PC-3 (cell line): ENCODE measurements around the gene SLC7A4. TPM values are rescaled to one million over a fixed set of nuclear protein-coding genes. Genes with fewer than 3 reads are reported as not detected.

Source experiments
- ATAC-seq: fragments of 200-7000 bp; cut with Tn5 transposase; 2 replicates; pipeline ENCODE4 v1.9.1; 2020; ENCODE audit warnings: mild to moderate bottlenecking, moderate library complexity
- BruUV-seq: library from RNA; stranded (reverse); fragments of 400-500 nt; replicated peaks from 2 replicates; lab custom pipeline; 2021; lab: Mats Ljungman, UMichigan
- CTCF ChIA-PET: fragments of 300-600 bp; sonication (Branson Sonifier 250); formaldehyde crosslinking; loops from one replicate; lab custom pipeline; 2022; ENCODE audit warnings: antibody characterized with exemption; lab: Charles Lee
- POLR2A ChIA-PET: fragments of 300-600 bp; sonication (Branson Sonifier 250); formaldehyde crosslinking; loops from one replicate; lab custom pipeline; 2022; ENCODE audit warnings: antibody characterized with exemption; ENCODE audit not compliant: unreplicated experiment; lab: Charles Lee
- DNase-seq: peaks from one replicate; pipeline ENCODE4 v3.0.0-alpha.2; 2015
- H2AFZ ChIP-seq: fragments of 300-600 bp; sonication (generic); 2 replicates; pipeline ENCODE4 v1.6.0; 2016; ENCODE audit warnings: antibody characterized with exemption, low read length
- H3F3A ChIP-seq: fragments of 300-600 bp; sonication (generic); one replicate; pipeline ENCODE4 v1.6.0; 2017; ENCODE audit warnings: antibody characterized with exemption, low read length, control low read depth, mild to moderate bottlenecking; ENCODE audit not compliant: unreplicated experiment
- H3K27ac ChIP-seq: fragments of 300-600 bp; sonication (generic); 2 replicates; pipeline ENCODE4 v1.5.1; 2016; ENCODE audit warnings: mild to moderate bottlenecking, low read length
- H3K27me3 ChIP-seq: fragments of 300-600 bp; sonication (generic); 2 replicates; pipeline ENCODE4 v1.6.1; 2016; ENCODE audit warnings: low read length, mixed read lengths
- H3K36me3 ChIP-seq: fragments of 300-600 bp; sonication (generic); 2 replicates; pipeline ENCODE4 v1.6.1; 2016; ENCODE audit warnings: low read depth, mixed run types, low read length, mixed read lengths
- H3K4me1 ChIP-seq: fragments of 300-600 bp; sonication (generic); 2 replicates; pipeline ENCODE4 v1.5.1; 2016; ENCODE audit warnings: low read length; ENCODE audit not compliant: insufficient read depth
- H3K4me2 ChIP-seq: fragments of 300-600 bp; sonication (generic); 2 replicates; pipeline ENCODE4 v1.6.0; 2016; ENCODE audit warnings: low read length
- H3K4me3 ChIP-seq: fragments of 300-600 bp; sonication (generic); 2 replicates; pipeline ENCODE4 v1.5.1; 2016; ENCODE audit warnings: mild to moderate bottlenecking, low read length, mixed read lengths
- H3K79me2 ChIP-seq: fragments of 300-600 bp; sonication (generic); 2 replicates; pipeline ENCODE4 v1.6.1; 2017; ENCODE audit warnings: low read length, mixed read lengths
- H3K9ac ChIP-seq: fragments of 300-600 bp; sonication (generic); 2 replicates; pipeline ENCODE4 v1.6.0; 2016; ENCODE audit warnings: mild to moderate bottlenecking, low read length
- H3K9me2 ChIP-seq: fragments of 300-600 bp; sonication (generic); replicated peaks from 2 replicates; pipeline ENCODE4 v1.6.1; 2016; ENCODE audit warnings: mixed run types, low read length, mixed read lengths
- H3K9me3 ChIP-seq: fragments of 300-600 bp; sonication (generic); 2 replicates; pipeline ENCODE4 v1.6.1; 2016; ENCODE audit warnings: low read length, mixed read lengths
- H4K20me1 ChIP-seq: fragments of 300-600 bp; sonication (generic); 2 replicates; pipeline ENCODE4 v1.6.1; 2016; ENCODE audit warnings: low read length, mixed read lengths
- EZH2 ChIP-seq: fragments of 300-600 bp; sonication (generic); IDR thresholded peaks from one replicate; pipeline ENCODE4 v1.6.1; 2017; ENCODE audit warnings: antibody characterized with exemption, mild to moderate bottlenecking, low read length; ENCODE audit not compliant: unreplicated experiment
- EZH2phosphoT487 ChIP-seq: fragments of 300-600 bp; sonication (generic); IDR thresholded peaks from 2 replicates; pipeline ENCODE4 v1.6.1; 2018; ENCODE audit warnings: mild to moderate bottlenecking, antibody characterized with exemption, low read length, borderline replicate concordance
- intact Hi-C: fragments of 100-400 bp; cut with micrococcal nuclease; formaldehyde crosslinking; loops from 2 replicates; pipeline ENCODE4 v1.9.0; 2023
- total RNA-seq: library from RNA; depleted of rRNA; stranded (reverse); fragments of >200 nt; gene quantifications from 2 replicates; pipeline ENCODE4 v1.2.3, GENCODE V29; 2014
- TF ChIP-seq, protein P1 (sequence below): fragments of 300-600 bp; sonication (generic); conservative IDR thresholded peaks from 2 replicates; pipeline ENCODE4 v1.5.1; 2017; ENCODE audit warnings: antibody characterized with exemption, low read depth, mild to moderate bottlenecking, low read length

SLC7A4 gene
- total RNA-seq, 1 experiment from 2014 or later, result not detected

- no peak overlapping the region for H2AFZ ChIP-seq
- no peaks in the 10 kb centered on the region for H3F3A ChIP-seq
- BruUV-seq, result no TSS peak
- no peaks in the 10 kb centered on the region for H3K4me1 ChIP-seq
- H3K4me3 ChIP-seq, result no peak overlapping the region
- no peaks in the 10 kb centered on the region for H3K79me2 ChIP-seq
- H4K20me1 ChIP-seq, result no peaks in the 10 kb centered on the region
- no peaks in the 10 kb centered on the region for H3K27me3 ChIP-seq
- no peak for DNase-seq
- TF ChIP-seq EZH2, result no peak
- TF ChIP-seq, protein P1, sequence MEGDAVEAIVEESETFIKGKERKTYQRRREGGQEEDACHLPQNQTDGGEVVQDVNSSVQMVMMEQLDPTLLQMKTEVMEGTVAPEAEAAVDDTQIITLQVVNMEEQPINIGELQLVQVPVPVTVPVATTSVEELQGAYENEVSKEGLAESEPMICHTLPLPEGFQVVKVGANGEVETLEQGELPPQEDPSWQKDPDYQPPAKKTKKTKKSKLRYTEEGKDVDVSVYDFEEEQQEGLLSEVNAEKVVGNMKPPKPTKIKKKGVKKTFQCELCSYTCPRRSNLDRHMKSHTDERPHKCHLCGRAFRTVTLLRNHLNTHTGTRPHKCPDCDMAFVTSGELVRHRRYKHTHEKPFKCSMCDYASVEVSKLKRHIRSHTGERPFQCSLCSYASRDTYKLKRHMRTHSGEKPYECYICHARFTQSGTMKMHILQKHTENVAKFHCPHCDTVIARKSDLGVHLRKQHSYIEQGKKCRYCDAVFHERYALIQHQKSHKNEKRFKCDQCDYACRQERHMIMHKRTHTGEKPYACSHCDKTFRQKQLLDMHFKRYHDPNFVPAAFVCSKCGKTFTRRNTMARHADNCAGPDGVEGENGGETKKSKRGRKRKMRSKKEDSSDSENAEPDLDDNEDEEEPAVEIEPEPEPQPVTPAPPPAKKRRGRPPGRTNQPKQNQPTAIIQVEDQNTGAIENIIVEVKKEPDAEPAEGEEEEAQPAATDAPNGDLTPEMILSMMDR, result no peak
- no peak for TF ChIP-seq EZH2phosphoT487
- no peak for ATAC-seq
- no peak overlapping the region for H3K4me2 ChIP-seq
- intact Hi-C loops, result no loop called here
- CTCF ChIA-PET, result no interaction called here
- H3K9me2 ChIP-seq, result no peaks in the 10 kb centered on the region
- no peaks in the 10 kb centered on the region for H3K36me3 ChIP-seq
- no peak overlapping the region for H3K9ac ChIP-seq
- no peak overlapping the region for H3K27ac ChIP-seq
- POLR2A ChIA-PET, result no interaction called here
- no peaks in the 10 kb centered on the region for H3K9me3 ChIP-seq
These were observed 38.8 kb downstream of the SLC7A4 start for GRCh38 chr22:20993304-20994127.

DNA sequence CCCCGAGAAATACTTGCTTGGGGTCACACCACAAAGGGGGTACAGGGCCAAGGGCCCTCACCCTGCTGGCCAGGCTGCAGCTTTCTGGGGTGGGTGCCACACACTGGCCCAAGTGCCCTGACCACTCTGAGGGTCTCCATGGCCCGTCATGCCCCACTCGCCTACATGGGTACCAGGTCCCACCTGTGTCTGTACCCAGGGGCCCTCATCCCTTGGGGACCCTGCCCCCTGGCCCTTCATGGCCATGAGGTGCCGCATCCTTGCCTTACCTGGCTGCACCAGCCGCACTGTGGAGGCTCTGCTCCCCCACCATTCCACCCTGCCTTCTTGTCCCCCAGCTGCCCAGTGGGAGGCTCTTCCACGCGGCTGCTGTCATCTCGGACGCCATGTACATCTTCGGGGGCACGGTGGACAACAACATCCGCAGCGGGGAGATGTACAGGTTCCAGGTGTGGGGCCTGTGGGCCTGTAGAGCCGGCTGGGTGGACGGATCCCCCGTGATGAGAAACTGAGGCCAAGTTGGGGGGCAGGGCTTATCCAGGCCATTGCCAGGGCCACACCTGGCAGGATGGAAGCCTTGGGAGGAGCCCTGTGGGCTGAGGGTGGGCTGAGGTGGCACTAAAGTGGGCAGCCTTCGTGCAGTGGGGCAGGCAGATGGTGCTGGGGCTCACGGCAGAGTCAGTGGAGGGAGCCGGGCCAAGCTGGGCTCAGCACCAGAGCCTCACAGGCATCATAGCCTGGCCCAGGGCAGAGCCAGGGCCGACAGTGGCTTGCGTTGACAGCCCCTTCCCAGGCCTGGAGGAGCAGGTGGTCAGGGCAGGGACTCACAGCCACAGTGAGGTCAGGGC, 39.7 kb downstream of the SLC7A4 start:
- CTCF ChIA-PET, result no interaction called here
- no peak overlapping the region for H3K9ac ChIP-seq
- H3K4me2 ChIP-seq, result no peak overlapping the region

More for the DNA sequence above, 39.7 kb downstream of the SLC7A4 start:
- H3K9me3 ChIP-seq, result no peaks in the 10 kb centered on the region
- no peaks in the 10 kb centered on the region for H4K20me1 ChIP-seq
- H3K27me3 ChIP-seq, result no peaks in the 10 kb centered on the region
- H3K79me2 ChIP-seq, result no peaks in the 10 kb centered on the region
- no peaks in the 10 kb centered on the region for H3K4me1 ChIP-seq
- ATAC-seq, result no peak
- no peaks in the 10 kb centered on the region for H3F3A ChIP-seq
- POLR2A ChIA-PET, result no interaction called here
- no peaks in the 10 kb centered on the region for H3K36me3 ChIP-seq
- BruUV-seq, result no TSS peak
- TF ChIP-seq EZH2phosphoT487 (no peak), EZH2 (no peak)
- TF ChIP-seq, protein P1, result no peak
- H3K4me3 ChIP-seq, result no peak overlapping the region
- no peak overlapping the region for H3K27ac ChIP-seq
- no peak overlapping the region for H2AFZ ChIP-seq
- no peak for DNase-seq
- intact Hi-C loops, result no loop called here
- H3K9me2 ChIP-seq, result no peaks in the 10 kb centered on the region
